A673 (cell line): ENCODE measurements around the gene CCBE1.

ENCODE experiments used
- EZH2 ChIP-seq: fragments of 200-600 bp; sonication (generic); IDR thresholded peaks from 2 replicates; pipeline ENCODE4 v1.6.1; 2017; ENCODE audit warnings: borderline replicate concordance, low read depth, mild to moderate bottlenecking, mixed read lengths, antibody characterized with exemption, low read length; ENCODE audit not compliant: poor library complexity, severe bottlenecking
- TF ChIP-seq, protein P1 (sequence below): fragments of 300-800, 200-600 bp; sonication (generic); conservative IDR thresholded peaks from 2 replicates; pipeline ENCODE4 v1.5.1; 2017; ENCODE audit warnings: low read depth, mild to moderate bottlenecking, antibody characterized with exemption, low read length, moderate library complexity, mixed read lengths

DNA sequence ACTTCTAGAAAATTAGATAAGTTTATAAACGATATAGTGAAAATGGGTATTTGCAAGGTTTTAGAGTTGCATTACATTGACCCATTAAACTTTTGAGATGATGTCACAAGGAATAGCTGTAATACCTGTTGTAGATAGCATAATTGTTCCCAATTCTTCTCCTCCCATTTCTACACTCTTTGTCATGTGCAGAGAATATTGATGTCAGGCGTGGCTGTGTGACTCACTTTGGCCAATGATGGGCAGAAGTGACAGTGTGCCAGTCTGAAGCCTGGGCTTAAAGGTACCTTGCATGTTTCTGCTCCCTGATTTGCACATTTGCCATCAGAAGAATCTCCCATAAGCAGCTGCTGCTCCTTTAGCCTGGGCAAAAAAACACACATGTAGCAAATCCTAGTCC is 26.9 kb upstream of the CCBE1 start:
- no peak for TF ChIP-seq EZH2
- TF ChIP-seq, protein P1, sequence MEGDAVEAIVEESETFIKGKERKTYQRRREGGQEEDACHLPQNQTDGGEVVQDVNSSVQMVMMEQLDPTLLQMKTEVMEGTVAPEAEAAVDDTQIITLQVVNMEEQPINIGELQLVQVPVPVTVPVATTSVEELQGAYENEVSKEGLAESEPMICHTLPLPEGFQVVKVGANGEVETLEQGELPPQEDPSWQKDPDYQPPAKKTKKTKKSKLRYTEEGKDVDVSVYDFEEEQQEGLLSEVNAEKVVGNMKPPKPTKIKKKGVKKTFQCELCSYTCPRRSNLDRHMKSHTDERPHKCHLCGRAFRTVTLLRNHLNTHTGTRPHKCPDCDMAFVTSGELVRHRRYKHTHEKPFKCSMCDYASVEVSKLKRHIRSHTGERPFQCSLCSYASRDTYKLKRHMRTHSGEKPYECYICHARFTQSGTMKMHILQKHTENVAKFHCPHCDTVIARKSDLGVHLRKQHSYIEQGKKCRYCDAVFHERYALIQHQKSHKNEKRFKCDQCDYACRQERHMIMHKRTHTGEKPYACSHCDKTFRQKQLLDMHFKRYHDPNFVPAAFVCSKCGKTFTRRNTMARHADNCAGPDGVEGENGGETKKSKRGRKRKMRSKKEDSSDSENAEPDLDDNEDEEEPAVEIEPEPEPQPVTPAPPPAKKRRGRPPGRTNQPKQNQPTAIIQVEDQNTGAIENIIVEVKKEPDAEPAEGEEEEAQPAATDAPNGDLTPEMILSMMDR: no peak
